Keratinocyte (primary cell): ENCODE measurements around the gene CDH12. TPM values are rescaled to one million over a fixed set of nuclear protein-coding genes. Genes with fewer than 3 reads are reported as not detected.

ENCODE experiments used
- DNase-seq: peaks from one replicate; pipeline ENCODE4 v3.0.0-alpha.2; 2011; ENCODE audit warnings: low read depth, missing footprints, low spot score
- FAIRE-seq: peaks from 2 replicates; lab custom pipeline; 2011; peaks lifted over from hg19 to GRCh38; lab: Jason Lieb, UNC
- H2AFZ ChIP-seq: 2 replicates; pipeline ENCODE4 v1.6.0; 2012; ENCODE audit warnings: low read length, control low read depth, inconsistent platforms; ENCODE audit not compliant: control insufficient read depth
- H3K27ac ChIP-seq: 2 replicates; pipeline ENCODE4 v1.5.1; 2011; ENCODE audit warnings: low read length; ENCODE audit not compliant: control insufficient read depth, insufficient read depth
- H3K27me3 ChIP-seq: 3 replicates; pipeline ENCODE4 v1.6.0; 2011; ENCODE audit warnings: low read length; ENCODE audit not compliant: control insufficient read depth, insufficient read depth; ENCODE audit errors: extremely low read depth
- H3K36me3 ChIP-seq, 2 experiments: 2 replicates in 1 of 2; 3 replicates in 1 of 2; pipeline ENCODE4 v1.5.1; 2011; ENCODE audit warnings: low read length in 2 of 2, mild to moderate bottlenecking in 1 of 2; ENCODE audit not compliant: control insufficient read depth in 2 of 2, insufficient read depth in 2 of 2; ENCODE audit errors: extremely low read depth in 1 of 2
- H3K4me1 ChIP-seq: 3 replicates; pipeline ENCODE4 v1.5.1; 2011; ENCODE audit warnings: low read length; ENCODE audit not compliant: control insufficient read depth, insufficient read depth; ENCODE audit errors: extremely low read depth
- H3K4me2 ChIP-seq: 3 replicates; pipeline ENCODE4 v1.6.0; 2011; ENCODE audit warnings: low read depth, low read length; ENCODE audit not compliant: control insufficient read depth, insufficient read depth; ENCODE audit errors: extremely low read depth
- H3K4me3 ChIP-seq, 3 experiments: fragments of 200-600 bp in 1 of 3; sonication (generic) in 1 of 3; 2 replicates in 2 of 3; 3 replicates in 1 of 3; pipeline ENCODE4 v1.5.1; 2011 to 2016; ENCODE audit warnings: low read length in 3 of 3, mild to moderate bottlenecking in 3 of 3, control low read depth in 2 of 3, inconsistent platforms in 1 of 3, low read depth in 1 of 3, mixed read lengths in 1 of 3, mixed run types in 1 of 3, moderate library complexity in 1 of 3; ENCODE audit not compliant: control insufficient read depth in 2 of 3, insufficient read depth in 2 of 3; ENCODE audit errors: extremely low read depth in 1 of 3
- H3K79me2 ChIP-seq: 2 replicates; pipeline ENCODE4 v1.6.0; 2012; ENCODE audit warnings: low read length; ENCODE audit not compliant: control insufficient read depth, insufficient read depth
- H3K9ac ChIP-seq: 3 replicates; pipeline ENCODE4 v1.6.0; 2011; ENCODE audit warnings: low read length; ENCODE audit not compliant: control insufficient read depth, insufficient read depth; ENCODE audit errors: extremely low read depth
- H3K9me1 ChIP-seq: 3 replicates; pipeline ENCODE4 v1.6.0; 2011; ENCODE audit warnings: low read length; ENCODE audit not compliant: control insufficient read depth, insufficient read depth; ENCODE audit errors: extremely low read depth
- H3K9me3 ChIP-seq: 2 replicates; pipeline ENCODE4 v1.5.1; 2012; ENCODE audit warnings: low read depth, low read length; ENCODE audit not compliant: control insufficient read depth
- H4K20me1 ChIP-seq: 3 replicates; pipeline ENCODE4 v1.6.0; 2011; ENCODE audit warnings: low read length; ENCODE audit not compliant: control insufficient read depth, insufficient read depth; ENCODE audit errors: extremely low read depth
- CTCF ChIP-seq, 3 experiments: IDR thresholded peaks in 1 of 3; conservative IDR thresholded peaks in 1 of 3; optimal IDR thresholded peaks in 1 of 3; 2 replicates in 2 of 3; 3 replicates in 1 of 3; pipeline versions ENCODE3 to v1.5.1; 2011; ENCODE audit warnings: low read length in 3 of 3, mild to moderate bottlenecking in 3 of 3, moderate library complexity in 2 of 3, control low read depth in 1 of 3, inconsistent platforms in 1 of 3; ENCODE audit not compliant: insufficient read depth in 2 of 3; ENCODE audit errors: extremely low read depth in 1 of 3
- EZH2 ChIP-seq: IDR thresholded peaks from one replicate; pipeline ENCODE4 v1.6.1; 2012; ENCODE audit warnings: inconsistent platforms, mild to moderate bottlenecking, low read length, moderate library complexity
- dilution Hi-C: fragments of 300-500 bp; cut with MboI; formaldehyde crosslinking; loops from one replicate; pipeline ENCODE4 v1.7.0; 2020; ENCODE audit warnings: low sequenced_read_pairs; ENCODE audit not compliant: extremely low pct_ligation_motif_present
- polyA plus RNA-seq, 5 experiments: library from polyadenylated mRNA; depleted of rRNA in 3 of 5; stranded (reverse) in 3 of 5; stranded (forward) in 1 of 5; unstranded in 1 of 5; fragments of >200 nt; gene quantifications; 1 replicate in 1 of 5; 2 replicates in 3 of 5; 3 replicates in 1 of 5; pipeline versions ENCODE4 v1.2.1 to v1.2.3, GENCODE V29; 2011 to 2012; ENCODE audit warnings: missing spikeins in 2 of 5, low read depth in 1 of 5, low replicate concordance in 1 of 5

CDH12 gene
- polyA plus RNA-seq, 1 donor (not counting 4 experiments of a cell fraction or from before 2014, with no cell fraction given) = not detected

GRCh38 chr5:21765406-21765805 is 1087.7 kb downstream of the CDH12 start:
- no peaks in the 10 kb centered on the region for H3K9me1 ChIP-seq
- no peaks in the 10 kb centered on the region for H3K27me3 ChIP-seq
- H4K20me1 ChIP-seq = no peaks in the 10 kb centered on the region
- dilution Hi-C loops = no loop called here
- no peaks in the 10 kb centered on the region for H3K36me3 ChIP-seq
- no peak overlapping the region for H3K4me3 ChIP-seq
- no peak overlapping the region for H3K9ac ChIP-seq
- no peaks in the 10 kb centered on the region for H3K9me3 ChIP-seq
- TF ChIP-seq EZH2 = no peak
- TF ChIP-seq CTCF (optimal IDR thresholded peaks at IDR 0.05 in 1 of 3, IDR thresholded peaks at IDR 0.05 in 1 of 3, conservative IDR thresholded peaks at IDR 0.05 in 1 of 3; ENCODE audit: extremely low read depth in 1 of 3, insufficient read depth in 2 of 3, low read length in 3 of 3) = no peak
- no peak overlapping the region for H3K27ac ChIP-seq
- no peaks in the 10 kb centered on the region for H3K4me1 ChIP-seq
- FAIRE-seq (no peak), DNase-seq (no peak)
- H2AFZ ChIP-seq = no peak overlapping the region
- H3K79me2 ChIP-seq = no peaks in the 10 kb centered on the region
- H3K4me2 ChIP-seq = no peak overlapping the region

GRCh38 chr5:21739096-21739495 is 1114.0 kb downstream of the CDH12 start:
- no peak overlapping the region for H2AFZ ChIP-seq
- FAIRE-seq (no peak), DNase-seq (no peak)
- H3K9me1 ChIP-seq = no peaks in the 10 kb centered on the region
- TF ChIP-seq CTCF (optimal IDR thresholded peaks at IDR 0.05 in 1 of 3, IDR thresholded peaks at IDR 0.05 in 1 of 3, conservative IDR thresholded peaks at IDR 0.05 in 1 of 3; ENCODE audit: extremely low read depth in 1 of 3, insufficient read depth in 2 of 3, low read length in 3 of 3) = no peak
- TF ChIP-seq EZH2 = no peak
- H3K4me3 ChIP-seq = no peak overlapping the region
- H3K79me2 ChIP-seq = no peaks in the 10 kb centered on the region
- H3K36me3 ChIP-seq = no peaks in the 10 kb centered on the region
- dilution Hi-C loops = no loop called here
- H3K27ac ChIP-seq = no peak overlapping the region
- H3K27me3 ChIP-seq = no peaks in the 10 kb centered on the region
- H4K20me1 ChIP-seq = no peaks in the 10 kb centered on the region
- no peaks in the 10 kb centered on the region for H3K4me1 ChIP-seq
- no peak overlapping the region for H3K4me2 ChIP-seq
- H3K9me3 ChIP-seq = no peaks in the 10 kb centered on the region
- H3K9ac ChIP-seq = no peak overlapping the region
